GM23338 (cell line): ENCODE results near the gene LRMDA. TPM values are rescaled to one million over a fixed set of nuclear protein-coding genes. Genes with fewer than 3 reads are reported as not detected.

Experiments
- ATAC-seq: fragments of 200-7000 bp; cut with Tn5 transposase; 3 replicates; pipeline ENCODE4 v1.9.1; 2020
- DNase-seq: peaks from one replicate; pipeline ENCODE4 v3.0.0-alpha.2; 2015; ENCODE audit warnings: low spot score
- H2AFZ ChIP-seq: fragments of 200-600 bp; sonication (generic); 2 replicates; pipeline ENCODE4 v1.8.0; 2016; ENCODE audit warnings: antibody characterized with exemption, mild to moderate bottlenecking, moderate library complexity
- H3F3A ChIP-seq: fragments of 200-600 bp; sonication (generic); replicated peaks from 2 replicates; pipeline ENCODE4 v1.8.0; 2017; ENCODE audit warnings: antibody characterized with exemption, mixed run types, low read depth
- H3K27ac ChIP-seq: fragments of 200-600 bp; sonication (generic); 2 replicates; pipeline ENCODE4 v1.6.1; 2016; ENCODE audit warnings: low read depth
- H3K27me3 ChIP-seq: fragments of 200-600 bp; sonication (generic); 2 replicates; pipeline ENCODE4 v1.8.0; 2016; ENCODE audit warnings: mild to moderate bottlenecking, mixed run types, moderate library complexity; ENCODE audit not compliant: insufficient read depth
- H3K36me3 ChIP-seq: fragments of 200-600 bp; sonication (generic); 2 replicates; pipeline ENCODE4 v1.8.0; 2016; ENCODE audit warnings: mild to moderate bottlenecking; ENCODE audit not compliant: insufficient read depth
- H3K4me1 ChIP-seq: fragments of 200-600 bp; sonication (generic); 2 replicates; pipeline ENCODE4 v1.8.0; 2016; ENCODE audit warnings: mild to moderate bottlenecking, moderate library complexity; ENCODE audit not compliant: insufficient read depth
- H3K4me2 ChIP-seq: fragments of 200-600 bp; sonication (generic); 2 replicates; pipeline ENCODE4 v1.7.1; 2017; ENCODE audit warnings: mixed run types
- H3K4me3 ChIP-seq: fragments of 200-600 bp; sonication (generic); 2 replicates; pipeline ENCODE4 v1.6.1; 2016; ENCODE audit warnings: mixed run types
- H3K79me2 ChIP-seq: fragments of 200-600 bp; sonication (generic); replicated peaks from 2 replicates; pipeline ENCODE4 v1.8.0; 2017; ENCODE audit warnings: mild to moderate bottlenecking; ENCODE audit not compliant: insufficient read depth
- H3K9me2 ChIP-seq: fragments of 200-600 bp; sonication (generic); 2 replicates; pipeline ENCODE4 v1.8.0; 2017; ENCODE audit not compliant: insufficient read depth
- H4K20me1 ChIP-seq: fragments of 200-600 bp; sonication (generic); replicated peaks from 2 replicates; pipeline ENCODE4 v1.8.0; 2017; ENCODE audit warnings: mild to moderate bottlenecking; ENCODE audit not compliant: insufficient read depth
- H3K27ac Mint-ChIP-seq: 2 replicates; pipeline ENCODE4 v1.8.0; 2020; ENCODE audit warnings: inconsistent platforms, mild to moderate bottlenecking, moderate library complexity, mixed read lengths
- H3K27me3 Mint-ChIP-seq: 3 replicates; pipeline ENCODE4 v1.8.0; 2022; ENCODE audit warnings: low read depth, mild to moderate bottlenecking, moderate library complexity, mixed read lengths, inconsistent platforms; ENCODE audit not compliant: insufficient read depth, poor library complexity
- H3K36me3 Mint-ChIP-seq: 3 replicates; pipeline ENCODE4 v1.8.0; 2021; ENCODE audit warnings: low read depth, mild to moderate bottlenecking, inconsistent platforms, moderate library complexity, mixed read lengths
- H3K4me1 Mint-ChIP-seq: 3 replicates; pipeline ENCODE4 v1.8.0; 2020; ENCODE audit warnings: mild to moderate bottlenecking, inconsistent platforms, mixed read lengths
- H3K4me3 Mint-ChIP-seq: 3 replicates; pipeline ENCODE4 v1.8.0; 2021; ENCODE audit warnings: moderate library complexity, mild to moderate bottlenecking, inconsistent platforms, mixed read lengths
- H3K9me3 Mint-ChIP-seq: 3 replicates; pipeline ENCODE4 v1.8.0; 2020; ENCODE audit warnings: moderate library complexity, mild to moderate bottlenecking, inconsistent platforms, mixed read lengths
- CREB1 ChIP-seq: fragments of 250-450 bp; sonication (Bioruptor Pico); IDR thresholded peaks from 2 replicates; pipeline ENCODE4 v1.5.0; 2020; ENCODE audit warnings: low read depth, mild to moderate bottlenecking, moderate library complexity
- CTCF ChIP-seq, 2 experiments: fragments of 200-600 bp in 1 of 2; sonication (generic) in 1 of 2; conservative IDR thresholded peaks; 2 replicates each; pipeline versions ENCODE4 v1.5.1 to v1.6.1; 2016 to 2017; ENCODE audit warnings: antibody characterized with exemption in 2 of 2, low read depth in 2 of 2, mild to moderate bottlenecking in 2 of 2, moderate library complexity in 1 of 2
- ETS1 ChIP-seq: IDR thresholded peaks from 2 replicates; pipeline ENCODE4 v1.6.1; 2016; ENCODE audit warnings: antibody characterized with exemption
- EZH2 ChIP-seq: fragments of 200-600 bp; sonication (generic); IDR thresholded peaks from one replicate; pipeline ENCODE4 v1.8.0; 2017; ENCODE audit warnings: antibody characterized with exemption, mild to moderate bottlenecking, low read depth; ENCODE audit not compliant: unreplicated experiment
- EZH2phosphoT487 ChIP-seq: fragments of 200-600 bp; sonication (generic); IDR thresholded peaks from one replicate; pipeline ENCODE4 v1.8.1; 2018; ENCODE audit warnings: antibody characterized with exemption; ENCODE audit not compliant: unreplicated experiment
- JUNB ChIP-seq: IDR thresholded peaks from one replicate; pipeline ENCODE4 v1.6.1; 2016; ENCODE audit warnings: antibody characterized with exemption; ENCODE audit not compliant: unreplicated experiment
- NANOG ChIP-seq: IDR thresholded peaks from 2 replicates; pipeline ENCODE4 v1.6.1; 2016; ENCODE audit warnings: antibody characterized with exemption, borderline replicate concordance
- POLR2AphosphoS5 ChIP-seq: IDR thresholded peaks from 2 replicates; pipeline ENCODE4 v1.6.1; 2016; ENCODE audit warnings: antibody characterized with exemption, low read depth
- STAT1 ChIP-seq: IDR thresholded peaks from one replicate; pipeline ENCODE4 v1.6.1; 2016; ENCODE audit warnings: antibody characterized with exemption; ENCODE audit not compliant: unreplicated experiment
- ZNF114 ChIP-seq: fragments of 250-450 bp; sonication (Bioruptor Pico); IDR thresholded peaks from 2 replicates; pipeline ENCODE4 v1.5.0; 2020; ENCODE audit warnings: mild to moderate bottlenecking, moderate library complexity
- ZNF331 ChIP-seq: fragments of 250-450 bp; sonication (Bioruptor Pico); IDR thresholded peaks from 2 replicates; pipeline ENCODE4 v1.5.0; 2020; ENCODE audit warnings: low read depth, mild to moderate bottlenecking, moderate library complexity
- polyA plus RNA-seq: library from polyadenylated mRNA; unstranded; fragments of >200 nt; fragmentation: Nextera tagmentation; extraction: Ambion mirVana; gene quantifications from 2 replicates; pipeline ENCODE4 v1.2.1, GENCODE V29; 2016
- total RNA-seq: library from RNA; depleted of rRNA; stranded (reverse); fragments of >200 nt; shearing (Covaris generic); gene quantifications from 2 replicates; pipeline ENCODE4 v1.2.3, GENCODE V29; 2014
- TF ChIP-seq, protein P1 (sequence below): fragments of 250-450 bp; sonication (Bioruptor Pico); IDR thresholded peaks from 2 replicates; pipeline ENCODE4 v1.5.0; 2020; ENCODE audit warnings: mild to moderate bottlenecking, moderate library complexity
- TF ChIP-seq, protein P2 (sequence below): IDR thresholded peaks from one replicate; pipeline ENCODE4 v1.6.1; 2018; ENCODE audit warnings: antibody characterized with exemption; ENCODE audit not compliant: unreplicated experiment

LRMDA gene
- total and polyA plus RNA-seq, 2 experiments from 2014 or later = 0.90 to 1.8 TPM

GRCh38 chr10:75870039-75870645 is 438.7 kb downstream of the LRMDA start:
- no peak overlapping the region for H3K4me3 ChIP-seq
- H3K27me3 ChIP-seq = no peaks in the 10 kb centered on the region
- Mint-ChIP-seq H3K36me3 (no peaks in the 10 kb centered on the region), H3K27me3 (peaks cover 2% of the 10 kb centered on the region), H3K4me1 (no peaks in the 10 kb centered on the region), H3K9me3 (no peaks in the 10 kb centered on the region), H3K4me3 (no peak overlapping the region), H3K27ac (no peak overlapping the region)
- no peaks in the 10 kb centered on the region for H3F3A ChIP-seq
- no peaks in the 10 kb centered on the region for H3K4me1 ChIP-seq
- H2AFZ ChIP-seq = no peak overlapping the region
- ATAC-seq = no peak
- no peaks in the 10 kb centered on the region for H3K79me2 ChIP-seq
- H3K36me3 ChIP-seq = no peaks in the 10 kb centered on the region
- TF ChIP-seq CTCF (conservative IDR thresholded peaks at IDR 0.05; ENCODE audit: low read depth in 2 of 2) = no peak
- TF ChIP-seq CREB1 (CRISPR knock-in tag) = no peak
- no peak for TF ChIP-seq ZNF114 (CRISPR knock-in tag)
- no peak for TF ChIP-seq EZH2
- no peak for TF ChIP-seq ETS1
- TF ChIP-seq STAT1 = no peak
- TF ChIP-seq, protein P1, sequence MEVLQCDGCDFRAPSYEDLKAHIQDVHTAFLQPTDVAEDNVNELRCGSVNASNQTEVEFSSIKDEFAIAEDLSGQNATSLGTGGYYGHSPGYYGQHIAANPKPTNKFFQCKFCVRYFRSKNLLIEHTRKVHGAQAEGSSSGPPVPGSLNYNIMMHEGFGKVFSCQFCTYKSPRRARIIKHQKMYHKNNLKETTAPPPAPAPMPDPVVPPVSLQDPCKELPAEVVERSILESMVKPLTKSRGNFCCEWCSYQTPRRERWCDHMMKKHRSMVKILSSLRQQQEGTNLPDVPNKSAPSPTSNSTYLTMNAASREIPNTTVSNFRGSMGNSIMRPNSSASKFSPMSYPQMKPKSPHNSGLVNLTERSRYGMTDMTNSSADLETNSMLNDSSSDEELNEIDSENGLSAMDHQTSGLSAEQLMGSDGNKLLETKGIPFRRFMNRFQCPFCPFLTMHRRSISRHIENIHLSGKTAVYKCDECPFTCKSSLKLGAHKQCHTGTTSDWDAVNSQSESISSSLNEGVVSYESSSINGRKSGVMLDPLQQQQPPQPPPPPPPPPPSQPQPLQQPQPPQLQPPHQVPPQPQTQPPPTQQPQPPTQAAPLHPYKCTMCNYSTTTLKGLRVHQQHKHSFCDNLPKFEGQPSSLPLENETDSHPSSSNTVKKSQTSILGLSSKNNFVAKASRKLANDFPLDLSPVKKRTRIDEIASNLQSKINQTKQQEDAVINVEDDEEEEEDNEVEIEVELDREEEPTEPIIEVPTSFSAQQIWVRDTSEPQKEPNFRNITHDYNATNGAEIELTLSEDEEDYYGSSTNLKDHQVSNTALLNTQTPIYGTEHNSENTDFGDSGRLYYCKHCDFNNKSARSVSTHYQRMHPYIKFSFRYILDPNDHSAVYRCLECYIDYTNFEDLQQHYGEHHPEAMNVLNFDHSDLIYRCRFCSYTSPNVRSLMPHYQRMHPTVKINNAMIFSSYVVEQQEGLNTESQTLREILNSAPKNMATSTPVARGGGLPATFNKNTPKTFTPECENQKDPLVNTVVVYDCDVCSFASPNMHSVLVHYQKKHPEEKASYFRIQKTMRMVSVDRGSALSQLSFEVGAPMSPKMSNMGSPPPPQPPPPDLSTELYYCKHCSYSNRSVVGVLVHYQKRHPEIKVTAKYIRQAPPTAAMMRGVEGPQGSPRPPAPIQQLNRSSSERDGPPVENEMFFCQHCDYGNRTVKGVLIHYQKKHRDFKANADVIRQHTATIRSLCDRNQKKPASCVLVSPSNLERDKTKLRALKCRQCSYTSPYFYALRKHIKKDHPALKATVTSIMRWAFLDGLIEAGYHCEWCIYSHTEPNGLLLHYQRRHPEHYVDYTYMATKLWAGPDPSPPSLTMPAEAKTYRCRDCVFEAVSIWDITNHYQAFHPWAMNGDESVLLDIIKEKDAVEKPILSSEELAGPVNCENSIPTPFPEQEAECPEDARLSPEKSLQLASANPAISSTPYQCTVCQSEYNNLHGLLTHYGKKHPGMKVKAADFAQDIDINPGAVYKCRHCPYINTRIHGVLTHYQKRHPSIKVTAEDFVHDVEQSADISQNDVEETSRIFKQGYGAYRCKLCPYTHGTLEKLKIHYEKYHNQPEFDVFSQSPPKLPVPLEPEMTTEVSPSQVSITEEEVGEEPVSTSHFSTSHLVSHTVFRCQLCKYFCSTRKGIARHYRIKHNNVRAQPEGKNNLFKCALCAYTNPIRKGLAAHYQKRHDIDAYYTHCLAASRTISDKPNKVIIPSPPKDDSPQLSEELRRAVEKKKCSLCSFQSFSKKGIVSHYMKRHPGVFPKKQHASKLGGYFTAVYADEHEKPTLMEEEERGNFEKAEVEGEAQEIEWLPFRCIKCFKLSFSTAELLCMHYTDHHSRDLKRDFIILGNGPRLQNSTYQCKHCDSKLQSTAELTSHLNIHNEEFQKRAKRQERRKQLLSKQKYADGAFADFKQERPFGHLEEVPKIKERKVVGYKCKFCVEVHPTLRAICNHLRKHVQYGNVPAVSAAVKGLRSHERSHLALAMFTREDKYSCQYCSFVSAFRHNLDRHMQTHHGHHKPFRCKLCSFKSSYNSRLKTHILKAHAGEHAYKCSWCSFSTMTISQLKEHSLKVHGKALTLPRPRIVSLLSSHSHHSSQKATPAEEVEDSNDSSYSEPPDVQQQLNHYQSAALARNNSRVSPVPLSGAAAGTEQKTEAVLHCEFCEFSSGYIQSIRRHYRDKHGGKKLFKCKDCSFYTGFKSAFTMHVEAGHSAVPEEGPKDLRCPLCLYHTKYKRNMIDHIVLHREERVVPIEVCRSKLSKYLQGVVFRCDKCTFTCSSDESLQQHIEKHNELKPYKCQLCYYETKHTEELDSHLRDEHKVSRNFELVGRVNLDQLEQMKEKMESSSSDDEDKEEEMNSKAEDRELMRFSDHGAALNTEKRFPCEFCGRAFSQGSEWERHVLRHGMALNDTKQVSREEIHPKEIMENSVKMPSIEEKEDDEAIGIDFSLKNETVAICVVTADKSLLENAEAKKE (CRISPR knock-in tag) = no peak
- no peak for TF ChIP-seq ZNF331 (CRISPR knock-in tag)
- TF ChIP-seq NANOG = no peak
- TF ChIP-seq POLR2AphosphoS5 = no peak
- TF ChIP-seq, protein P2, sequence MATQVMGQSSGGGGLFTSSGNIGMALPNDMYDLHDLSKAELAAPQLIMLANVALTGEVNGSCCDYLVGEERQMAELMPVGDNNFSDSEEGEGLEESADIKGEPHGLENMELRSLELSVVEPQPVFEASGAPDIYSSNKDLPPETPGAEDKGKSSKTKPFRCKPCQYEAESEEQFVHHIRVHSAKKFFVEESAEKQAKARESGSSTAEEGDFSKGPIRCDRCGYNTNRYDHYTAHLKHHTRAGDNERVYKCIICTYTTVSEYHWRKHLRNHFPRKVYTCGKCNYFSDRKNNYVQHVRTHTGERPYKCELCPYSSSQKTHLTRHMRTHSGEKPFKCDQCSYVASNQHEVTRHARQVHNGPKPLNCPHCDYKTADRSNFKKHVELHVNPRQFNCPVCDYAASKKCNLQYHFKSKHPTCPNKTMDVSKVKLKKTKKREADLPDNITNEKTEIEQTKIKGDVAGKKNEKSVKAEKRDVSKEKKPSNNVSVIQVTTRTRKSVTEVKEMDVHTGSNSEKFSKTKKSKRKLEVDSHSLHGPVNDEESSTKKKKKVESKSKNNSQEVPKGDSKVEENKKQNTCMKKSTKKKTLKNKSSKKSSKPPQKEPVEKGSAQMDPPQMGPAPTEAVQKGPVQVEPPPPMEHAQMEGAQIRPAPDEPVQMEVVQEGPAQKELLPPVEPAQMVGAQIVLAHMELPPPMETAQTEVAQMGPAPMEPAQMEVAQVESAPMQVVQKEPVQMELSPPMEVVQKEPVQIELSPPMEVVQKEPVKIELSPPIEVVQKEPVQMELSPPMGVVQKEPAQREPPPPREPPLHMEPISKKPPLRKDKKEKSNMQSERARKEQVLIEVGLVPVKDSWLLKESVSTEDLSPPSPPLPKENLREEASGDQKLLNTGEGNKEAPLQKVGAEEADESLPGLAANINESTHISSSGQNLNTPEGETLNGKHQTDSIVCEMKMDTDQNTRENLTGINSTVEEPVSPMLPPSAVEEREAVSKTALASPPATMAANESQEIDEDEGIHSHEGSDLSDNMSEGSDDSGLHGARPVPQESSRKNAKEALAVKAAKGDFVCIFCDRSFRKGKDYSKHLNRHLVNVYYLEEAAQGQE = no peak
- TF ChIP-seq EZH2phosphoT487 = no peak
- no peak for TF ChIP-seq JUNB
- no peak for DNase-seq
- H3K9me2 ChIP-seq = no peaks in the 10 kb centered on the region
- H4K20me1 ChIP-seq = no peaks in the 10 kb centered on the region
- no peak overlapping the region for H3K4me2 ChIP-seq
- H3K27ac ChIP-seq = no peak overlapping the region
